ENCODE measurements around the gene ENTREP3. TPM values are rescaled to one million over a fixed set of nuclear protein-coding genes. Genes with fewer than 3 reads are reported as not detected.

The ENTREP3 gene
- polyA plus RNA-seq, 1 donor (not counting 4 experiments of a cell fraction or from before 2014, with no cell fraction given) = 8.8 TPM

DNA sequence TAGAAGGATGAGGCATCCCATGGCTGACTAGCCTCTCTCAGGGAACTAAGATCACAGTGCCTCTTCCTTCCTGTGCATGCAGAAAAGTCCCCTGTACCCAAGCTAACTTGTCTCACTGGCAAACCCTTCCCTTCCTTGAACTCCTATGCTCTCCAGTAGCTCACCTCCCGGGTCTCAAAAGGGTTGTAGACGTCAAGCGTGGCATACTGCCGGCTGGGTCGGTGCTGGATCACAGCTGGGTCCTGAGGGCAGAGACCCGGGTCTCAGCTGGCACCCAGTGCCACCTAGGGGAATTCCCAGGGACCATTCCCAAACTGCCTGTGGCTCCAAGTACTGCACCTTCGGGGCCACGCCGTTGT is 6.2 kb upstream of the ENTREP3 start:
- Histone ChIP-seq H3K9ac (ENCODE audit: control insufficient read depth, extremely low read depth, insufficient read depth, low read length) (peak overlapping the region; percentile 86), H3K27me3 (ENCODE audit: control insufficient read depth, extremely low read depth, insufficient read depth, low read length) (no peaks in the 10 kb centered on the region), H2AFZ (ENCODE audit: control insufficient read depth, low read length) (peak overlapping the region; percentile 77), H3K4me3 (ENCODE audit: control insufficient read depth in 2 of 3, extremely low read depth in 1 of 3, insufficient read depth in 2 of 3, low read depth in 1 of 3, low read length in 3 of 3) (peak overlapping the region; percentile 75 to 87 (median 85)), H3K36me3 (ENCODE audit: control insufficient read depth in 2 of 2, extremely low read depth in 1 of 2, insufficient read depth in 2 of 2, low read length in 2 of 2) (peaks cover 30 to 41% of the 10 kb centered on the region in 2 experiments), H4K20me1 (ENCODE audit: control insufficient read depth, extremely low read depth, insufficient read depth, low read length) (no peaks in the 10 kb centered on the region), H3K9me1 (ENCODE audit: control insufficient read depth, extremely low read depth, insufficient read depth, low read length) (no peaks in the 10 kb centered on the region), H3K4me1 (ENCODE audit: control insufficient read depth, extremely low read depth, insufficient read depth, low read length) (peaks cover 14% of the 10 kb centered on the region), H3K79me2 (ENCODE audit: control insufficient read depth, insufficient read depth, low read length) (peaks cover 18% of the 10 kb centered on the region), H3K9me3 (ENCODE audit: control insufficient read depth, low read depth, low read length) (no peaks in the 10 kb centered on the region), H3K4me2 (ENCODE audit: control insufficient read depth, extremely low read depth, insufficient read depth, low read depth, low read length) (peak overlapping the region; percentile 98), H3K27ac (ENCODE audit: control insufficient read depth, insufficient read depth, low read length) (peak overlapping the region; percentile 78)
- FAIRE-seq = no peak
- TF ChIP-seq, protein P1, sequence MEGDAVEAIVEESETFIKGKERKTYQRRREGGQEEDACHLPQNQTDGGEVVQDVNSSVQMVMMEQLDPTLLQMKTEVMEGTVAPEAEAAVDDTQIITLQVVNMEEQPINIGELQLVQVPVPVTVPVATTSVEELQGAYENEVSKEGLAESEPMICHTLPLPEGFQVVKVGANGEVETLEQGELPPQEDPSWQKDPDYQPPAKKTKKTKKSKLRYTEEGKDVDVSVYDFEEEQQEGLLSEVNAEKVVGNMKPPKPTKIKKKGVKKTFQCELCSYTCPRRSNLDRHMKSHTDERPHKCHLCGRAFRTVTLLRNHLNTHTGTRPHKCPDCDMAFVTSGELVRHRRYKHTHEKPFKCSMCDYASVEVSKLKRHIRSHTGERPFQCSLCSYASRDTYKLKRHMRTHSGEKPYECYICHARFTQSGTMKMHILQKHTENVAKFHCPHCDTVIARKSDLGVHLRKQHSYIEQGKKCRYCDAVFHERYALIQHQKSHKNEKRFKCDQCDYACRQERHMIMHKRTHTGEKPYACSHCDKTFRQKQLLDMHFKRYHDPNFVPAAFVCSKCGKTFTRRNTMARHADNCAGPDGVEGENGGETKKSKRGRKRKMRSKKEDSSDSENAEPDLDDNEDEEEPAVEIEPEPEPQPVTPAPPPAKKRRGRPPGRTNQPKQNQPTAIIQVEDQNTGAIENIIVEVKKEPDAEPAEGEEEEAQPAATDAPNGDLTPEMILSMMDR (optimal IDR thresholded peaks at IDR 0.05 in 1 of 3, IDR thresholded peaks at IDR 0.05 in 1 of 3, conservative IDR thresholded peaks at IDR 0.05 in 1 of 3; ENCODE audit: extremely low read depth in 1 of 3, insufficient read depth in 2 of 3, low read length in 3 of 3) = no peak
- TF ChIP-seq EZH2 (IDR thresholded peaks at IDR 0.05; ENCODE audit: low read length) = no peak
- no peak for DNase-seq (ENCODE audit: low read depth, low spot score)
- dilution Hi-C loops (cut with MboI; ENCODE audit: extremely low pct_ligation_motif_present, low sequenced_read_pairs) = no loop called here

DNA sequence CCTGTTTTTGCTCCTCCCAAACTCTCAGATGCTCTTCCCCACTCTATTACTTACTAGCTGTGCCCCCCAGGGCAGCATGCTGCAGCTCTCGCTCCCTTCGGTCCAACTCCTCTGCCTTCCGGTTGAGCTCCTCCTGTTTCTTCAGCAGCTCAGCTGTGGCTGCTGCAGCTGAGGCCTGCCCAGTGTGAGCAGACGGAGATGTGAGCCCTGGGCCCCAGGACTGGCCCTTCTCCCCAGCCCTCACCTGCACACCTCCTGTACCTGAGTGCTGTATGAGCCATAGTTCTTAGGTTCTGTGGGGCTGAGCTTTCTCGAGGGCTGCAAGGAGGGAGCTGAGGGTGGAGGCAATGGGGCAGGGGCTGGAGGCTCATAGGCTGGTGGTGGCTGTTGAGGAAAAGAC is 5.0 kb upstream of the ENTREP3 start:
- Histone ChIP-seq H3K27me3 (ENCODE audit: control insufficient read depth, extremely low read depth, insufficient read depth, low read length) (no peaks in the 10 kb centered on the region), H2AFZ (ENCODE audit: control insufficient read depth, low read length) (no peak overlapping the region), H3K36me3 (ENCODE audit: control insufficient read depth in 2 of 2, extremely low read depth in 1 of 2, insufficient read depth in 2 of 2, low read length in 2 of 2) (peaks cover 26 to 35% of the 10 kb centered on the region in 2 experiments), H3K79me2 (ENCODE audit: control insufficient read depth, insufficient read depth, low read length) (peaks cover 18% of the 10 kb centered on the region), H3K4me1 (ENCODE audit: control insufficient read depth, extremely low read depth, insufficient read depth, low read length) (peaks cover 20% of the 10 kb centered on the region), H4K20me1 (ENCODE audit: control insufficient read depth, extremely low read depth, insufficient read depth, low read length) (no peaks in the 10 kb centered on the region), H3K9me1 (ENCODE audit: control insufficient read depth, extremely low read depth, insufficient read depth, low read length) (no peaks in the 10 kb centered on the region), H3K27ac (ENCODE audit: control insufficient read depth, insufficient read depth, low read length) (no peak overlapping the region), H3K9me3 (ENCODE audit: control insufficient read depth, low read depth, low read length) (no peaks in the 10 kb centered on the region), H3K9ac (ENCODE audit: control insufficient read depth, extremely low read depth, insufficient read depth, low read length) (no peak overlapping the region), H3K4me3 (ENCODE audit: control insufficient read depth in 2 of 3, extremely low read depth in 1 of 3, insufficient read depth in 2 of 3, low read depth in 1 of 3, low read length in 3 of 3) (no peak overlapping the region), H3K4me2 (ENCODE audit: control insufficient read depth, extremely low read depth, insufficient read depth, low read depth, low read length) (no peak overlapping the region)
- dilution Hi-C loops (cut with MboI; ENCODE audit: extremely low pct_ligation_motif_present, low sequenced_read_pairs) = no loop called here
- TF ChIP-seq EZH2 (IDR thresholded peaks at IDR 0.05; ENCODE audit: low read length) = no peak
- no peak for DNase-seq (ENCODE audit: low read depth, low spot score)
- no peak for FAIRE-seq
